ENCODE measurements around the gene COX8C. TPM values are rescaled to one million over a fixed set of nuclear protein-coding genes. Genes with fewer than 3 reads are reported as not detected.

The COX8C gene
- total and polyA plus RNA-seq, 4 donors, result not detected

DNA sequence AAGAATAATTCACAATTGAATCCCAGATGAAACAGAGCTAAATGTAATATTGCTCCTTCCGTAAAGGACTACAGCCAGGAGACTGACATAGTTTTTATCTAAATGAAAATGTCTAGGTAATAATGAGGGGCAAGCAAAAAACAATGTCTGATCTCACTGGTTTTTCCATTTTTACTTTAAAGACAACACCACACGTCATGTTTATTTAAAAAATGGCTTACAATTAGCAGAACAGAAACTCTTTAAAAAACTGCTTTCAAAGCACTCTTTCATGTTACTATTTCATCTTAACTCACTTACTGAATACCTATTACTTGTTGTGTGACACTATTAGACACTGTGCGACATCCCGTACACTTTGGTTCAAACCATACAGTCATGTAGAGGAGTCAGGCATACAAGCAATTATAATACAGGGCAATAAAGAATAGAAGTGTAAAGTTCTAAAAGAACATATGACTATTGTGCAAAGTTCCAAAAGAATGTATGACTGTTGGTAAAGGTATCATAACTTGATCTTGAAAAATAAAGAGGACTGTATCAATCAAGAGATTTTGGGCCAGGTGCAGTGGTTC is 23.3 kb upstream of the COX8C start:
- DNase-seq (no peak), ATAC-seq (ENCODE audit: insufficient read depth, low FRiP score) (no peak)
- H3K27ac ChIP-seq (ENCODE audit: low read depth in 1 of 2, low read length in 1 of 2), result no peak overlapping the region
- TF ChIP-seq, protein P1, sequence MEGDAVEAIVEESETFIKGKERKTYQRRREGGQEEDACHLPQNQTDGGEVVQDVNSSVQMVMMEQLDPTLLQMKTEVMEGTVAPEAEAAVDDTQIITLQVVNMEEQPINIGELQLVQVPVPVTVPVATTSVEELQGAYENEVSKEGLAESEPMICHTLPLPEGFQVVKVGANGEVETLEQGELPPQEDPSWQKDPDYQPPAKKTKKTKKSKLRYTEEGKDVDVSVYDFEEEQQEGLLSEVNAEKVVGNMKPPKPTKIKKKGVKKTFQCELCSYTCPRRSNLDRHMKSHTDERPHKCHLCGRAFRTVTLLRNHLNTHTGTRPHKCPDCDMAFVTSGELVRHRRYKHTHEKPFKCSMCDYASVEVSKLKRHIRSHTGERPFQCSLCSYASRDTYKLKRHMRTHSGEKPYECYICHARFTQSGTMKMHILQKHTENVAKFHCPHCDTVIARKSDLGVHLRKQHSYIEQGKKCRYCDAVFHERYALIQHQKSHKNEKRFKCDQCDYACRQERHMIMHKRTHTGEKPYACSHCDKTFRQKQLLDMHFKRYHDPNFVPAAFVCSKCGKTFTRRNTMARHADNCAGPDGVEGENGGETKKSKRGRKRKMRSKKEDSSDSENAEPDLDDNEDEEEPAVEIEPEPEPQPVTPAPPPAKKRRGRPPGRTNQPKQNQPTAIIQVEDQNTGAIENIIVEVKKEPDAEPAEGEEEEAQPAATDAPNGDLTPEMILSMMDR (IDR thresholded peaks at IDR 0.05; ENCODE audit: control extremely low read depth, extremely low read depth), result no peak
- peaks cover 0 to 22% (median 0%) of the 10 kb centered on the region in 5 donors for H3K4me1 ChIP-seq (ENCODE audit: control insufficient read depth in 5 of 5, insufficient read depth in 5 of 5, low read length in 5 of 5)
- H3K4me3 ChIP-seq, result no peak overlapping the region
- no peak overlapping the region for H3K9ac ChIP-seq (ENCODE audit: insufficient read depth in 1 of 2, low read length in 2 of 2)
- 91 to 94% methylated on average over 4 of the region's 4 CpGs for WGBS, 2 donors
- H3K36me3 ChIP-seq (ENCODE audit: control insufficient read depth in 4 of 4, insufficient read depth in 4 of 4, low read length in 4 of 4), result peaks cover 0 to 7% (median under 1%) of the 10 kb centered on the region in 4 donors
- no peaks in the 10 kb centered on the region for H3K27me3 ChIP-seq (ENCODE audit: control insufficient read depth in 3 of 3, insufficient read depth in 3 of 3, low read length in 2 of 3)
- no peaks in the 10 kb centered on the region for H3K9me3 ChIP-seq (ENCODE audit: control insufficient read depth in 4 of 4, insufficient read depth in 3 of 4, low read length in 3 of 4)

DNA sequence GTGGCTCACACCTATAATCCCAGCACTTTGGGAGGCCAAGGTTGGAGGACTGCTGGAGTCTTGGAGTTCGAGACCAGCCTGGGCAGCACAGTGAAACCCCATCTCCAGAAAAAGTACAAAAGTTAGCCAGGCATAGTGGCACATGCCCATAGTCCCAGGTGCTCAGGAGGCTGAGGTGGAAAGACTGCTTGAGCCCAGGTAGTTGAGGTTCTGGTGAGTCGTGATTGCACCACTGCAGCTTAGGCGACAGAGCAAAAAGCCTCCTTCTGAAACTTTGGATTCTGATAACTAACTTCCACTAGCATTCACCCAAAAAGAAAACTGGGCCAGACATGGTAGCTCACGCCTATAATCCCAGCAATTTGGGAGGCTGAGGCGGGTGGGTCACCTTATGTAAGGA is 20.8 kb upstream of the COX8C start:
- DNase-seq, result no peak
- peaks cover 0 to 30% (median 12%) of the 10 kb centered on the region in 5 donors for H3K4me1 ChIP-seq (ENCODE audit: control insufficient read depth in 5 of 5, insufficient read depth in 5 of 5, low read length in 5 of 5)
- WGBS, 2 donors, result 95 to 97% methylated on average over 5 of the region's 5 CpGs

DNA sequence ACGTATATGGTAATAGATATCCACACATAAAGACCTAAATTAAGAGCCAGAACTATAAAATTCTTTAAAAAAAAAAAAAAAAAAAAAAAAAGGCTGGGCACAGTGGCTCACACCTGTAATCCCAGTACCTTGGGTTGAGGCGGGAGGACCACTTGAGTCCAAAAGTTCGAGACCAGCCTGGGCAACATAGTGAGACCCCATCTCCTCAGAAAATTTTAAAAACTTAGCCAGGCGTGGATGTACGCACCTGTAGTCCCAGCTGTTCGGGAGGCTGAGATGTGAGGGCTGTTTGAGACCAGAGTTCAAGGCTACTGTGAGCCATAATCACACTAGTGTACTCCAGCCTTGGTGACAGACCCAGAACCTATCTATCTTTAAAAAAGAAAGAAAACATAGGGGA is 18.4 kb upstream of the COX8C start:
- H3K9me3 ChIP-seq (ENCODE audit: control insufficient read depth in 4 of 4, insufficient read depth in 3 of 4, low read length in 3 of 4), result no peaks in the 10 kb centered on the region
- DNase-seq (no peak), ATAC-seq (ENCODE audit: insufficient read depth, low FRiP score) (no peak)
- 98% methylated on average over 6 of the region's 6 CpGs for WGBS, 2 donors
- peaks cover 0 to 30% (median 10%) of the 10 kb centered on the region in 5 donors for H3K4me1 ChIP-seq (ENCODE audit: control insufficient read depth in 5 of 5, insufficient read depth in 5 of 5, low read length in 5 of 5)
- TF ChIP-seq, protein P1 (IDR thresholded peaks at IDR 0.05; ENCODE audit: control extremely low read depth, extremely low read depth), result no peak
- H3K36me3 ChIP-seq (ENCODE audit: control insufficient read depth in 4 of 4, insufficient read depth in 4 of 4, low read length in 4 of 4), result peaks cover 0 to 2% (median 0%) of the 10 kb centered on the region in 4 donors
- no peak overlapping the region for H3K4me3 ChIP-seq
- no peaks in the 10 kb centered on the region for H3K27me3 ChIP-seq (ENCODE audit: control insufficient read depth in 3 of 3, insufficient read depth in 3 of 3, low read length in 2 of 3)
- H3K27ac ChIP-seq (ENCODE audit: low read depth in 1 of 2, low read length in 1 of 2), result no peak overlapping the region
- no peak overlapping the region for H3K9ac ChIP-seq (ENCODE audit: insufficient read depth in 1 of 2, low read length in 2 of 2)

More for the DNA sequence above, 20.8 kb upstream of the COX8C start:
- no peak for ATAC-seq (ENCODE audit: insufficient read depth, low FRiP score)
- Histone ChIP-seq H3K27ac (ENCODE audit: low read depth in 1 of 2, low read length in 1 of 2) (no peak overlapping the region), H3K36me3 (ENCODE audit: control insufficient read depth in 4 of 4, insufficient read depth in 4 of 4, low read length in 4 of 4) (peaks cover 0 to 7% (median under 1%) of the 10 kb centered on the region in 4 donors), H3K4me3 (no peak overlapping the region), H3K27me3 (ENCODE audit: control insufficient read depth in 3 of 3, insufficient read depth in 3 of 3, low read length in 2 of 3) (no peaks in the 10 kb centered on the region), H3K9me3 (ENCODE audit: control insufficient read depth in 4 of 4, insufficient read depth in 3 of 4, low read length in 3 of 4) (no peaks in the 10 kb centered on the region), H3K9ac (ENCODE audit: insufficient read depth in 1 of 2, low read length in 2 of 2) (no peak overlapping the region)
- TF ChIP-seq, protein P1 (IDR thresholded peaks at IDR 0.05; ENCODE audit: control extremely low read depth, extremely low read depth), result no peak
